B cell (primary cell): ENCODE results near the gene PCLO. TPM values are rescaled to one million over a fixed set of nuclear protein-coding genes. Genes with fewer than 3 reads are reported as not detected.

ENCODE experiments used
- ATAC-seq: fragments of 200-7000 bp; cut with Tn5 transposase; one replicate; pipeline ENCODE4 v1.10.0; 2021; ENCODE audit warnings: low read depth, mild to moderate bottlenecking, moderate number of reproducible peaks, moderate library complexity
- CTCF ChIA-PET: fragments of 350-600 bp; sonication (Branson Sonifier 250); formaldehyde crosslinking; loops from one replicate; lab custom pipeline; 2021; ENCODE audit warnings: antibody characterized with exemption, inconsistent platforms; lab: Charles Lee
- POLR2A ChIA-PET: fragments of 350-600 bp; sonication (Branson Sonifier 250); formaldehyde crosslinking; loops from one replicate; lab custom pipeline; 2021; ENCODE audit warnings: antibody characterized with exemption; lab: Charles Lee
- DNase-seq: peaks from one replicate; pipeline ENCODE4 v3.0.0; 2013
- H2AFZ ChIP-seq: 2 replicates; pipeline ENCODE4 v1.6.1; 2012; ENCODE audit warnings: mild to moderate bottlenecking, low read depth, low read length; ENCODE audit not compliant: insufficient read depth, poor library complexity, severe bottlenecking
- H3K27ac ChIP-seq, 2 donors: 1 replicate in 1 of 2; 2 replicates in 1 of 2; pipeline ENCODE4 v1.5.1; 2012 to 2013; ENCODE audit warnings: low read length in 2 of 2, mild to moderate bottlenecking in 2 of 2, moderate library complexity in 1 of 2
- H3K27me3 ChIP-seq, 4 experiments: fragments of 200-600 bp in 1 of 4; sonication (generic) in 1 of 4; replicated peaks in 1 of 4; 1 replicate in 2 of 4; 2 replicates in 2 of 4; pipeline versions ENCODE4 v1.6.1 to v1.7.0; 2013 to 2016; ENCODE audit warnings: low read length in 3 of 4, mild to moderate bottlenecking in 2 of 4, mixed read lengths in 1 of 4, moderate library complexity in 1 of 4; ENCODE audit not compliant: insufficient read depth in 4 of 4, control insufficient read depth in 3 of 4; ENCODE audit errors: control extremely low read depth in 1 of 4
- H3K36me3 ChIP-seq, 2 experiments: replicated peaks in 1 of 2; 1 replicate in 1 of 2; 2 replicates in 1 of 2; pipeline versions ENCODE4 v1.6.1 to v1.7.1; 2013; ENCODE audit warnings: low read length in 1 of 2; ENCODE audit not compliant: insufficient read depth in 2 of 2, control insufficient read depth in 1 of 2; ENCODE audit errors: control extremely low read depth in 1 of 2, extremely low read depth in 1 of 2
- H3K4me1 ChIP-seq, 2 donors: fragments of 200-600 bp in 1 of 2; sonication (generic) in 1 of 2; 1 replicate in 1 of 2; 2 replicates in 1 of 2; pipeline versions ENCODE4 v1.5.1 to v1.6.1; 2013 to 2017; ENCODE audit warnings: low read length in 2 of 2; ENCODE audit not compliant: control insufficient read depth in 2 of 2, insufficient read depth in 2 of 2
- H3K4me2 ChIP-seq: replicated peaks from 2 replicates; pipeline ENCODE3; 2012; ENCODE audit warnings: mild to moderate bottlenecking, low read depth, low read length; ENCODE audit not compliant: poor library complexity, severe bottlenecking
- H3K4me3 ChIP-seq, 5 experiments: fragments of 200-600 bp in 1 of 5; sonication (generic) in 1 of 5; 1 replicate in 3 of 5; 2 replicates in 2 of 5; pipeline versions ENCODE4 v1.5.1 to v1.7.0; 2011 to 2016; ENCODE audit warnings: low read length in 4 of 5, mild to moderate bottlenecking in 4 of 5, low read depth in 2 of 5, control low read depth in 1 of 5, moderate library complexity in 1 of 5; ENCODE audit not compliant: insufficient read depth in 1 of 5; ENCODE audit errors: control extremely low read depth in 1 of 5, extremely low read depth in 1 of 5
- H3K79me2 ChIP-seq: fragments of 200-600 bp; sonication (generic); one replicate; pipeline ENCODE4 v1.6.0; 2016; ENCODE audit warnings: low read length; ENCODE audit not compliant: control insufficient read depth, insufficient read depth
- H3K9ac ChIP-seq: fragments of 200-600 bp; sonication (generic); 2 replicates; pipeline ENCODE4 v1.6.1; 2017; ENCODE audit warnings: mild to moderate bottlenecking, low read length, moderate library complexity
- H3K9me3 ChIP-seq, 3 donors: one replicate each; pipeline versions ENCODE4 v1.6.1 to v1.7.1; 2013; ENCODE audit warnings: low read length in 2 of 3; ENCODE audit not compliant: control insufficient read depth in 2 of 3, insufficient read depth in 1 of 3; ENCODE audit errors: control extremely low read depth in 1 of 3
- H4K20me1 ChIP-seq: 2 replicates; pipeline ENCODE4 v1.6.0; 2012; ENCODE audit warnings: mild to moderate bottlenecking, low read length; ENCODE audit not compliant: insufficient read depth, control insufficient read depth, poor library complexity, severe bottlenecking
- H3K27ac Mint-ChIP-seq: one replicate; pipeline ENCODE4 v1.8.0; 2021; ENCODE audit warnings: mixed read lengths
- H3K27me3 Mint-ChIP-seq: one replicate; pipeline ENCODE4 v1.8.0; 2021; ENCODE audit warnings: mixed read lengths
- H3K4me1 Mint-ChIP-seq: one replicate; pipeline ENCODE4 v1.8.0; 2021; ENCODE audit warnings: mixed read lengths
- H3K4me3 Mint-ChIP-seq: one replicate; pipeline ENCODE4 v1.8.0; 2021; ENCODE audit warnings: mixed read lengths
- H3K9me3 Mint-ChIP-seq: one replicate; pipeline ENCODE4 v1.8.0; 2022; ENCODE audit warnings: mixed read lengths; ENCODE audit not compliant: insufficient read depth
- CTCF ChIP-seq: fragments of 200-600 bp; IDR thresholded peaks from one replicate; pipeline ENCODE4 v1.8.0; 2022; ENCODE audit warnings: antibody characterized with exemption, mild to moderate bottlenecking
- EZH2 ChIP-seq: IDR thresholded peaks from 2 replicates; pipeline ENCODE4 v1.6.1; 2012; ENCODE audit warnings: borderline replicate concordance, low read depth, mild to moderate bottlenecking, moderate library complexity, low read length; ENCODE audit not compliant: insufficient read depth, poor library complexity, severe bottlenecking
- WGBS: methylation state at CpG from one replicate; pipeline ENCODE4 v1.1.5; 2013; ENCODE audit warnings: missing lambda C conversion rate; ENCODE audit not compliant: insufficient coverage; 5-methylcytosine and 5-hydroxymethylcytosine counted together
- intact Hi-C: fragments of 100-400 bp; cut with micrococcal nuclease; formaldehyde crosslinking; loops from one replicate; pipeline ENCODE4 v1.10.0; 2022
- polyA plus RNA-seq: library from polyadenylated mRNA; depleted of rRNA; stranded (reverse); fragments of >200 nt; gene quantifications from 2 replicates; pipeline ENCODE4 v1.2.3, GENCODE V29; 2012
- total RNA-seq, 2 donors: library from RNA; stranded (reverse); fragments of 120-200 nt in 1 of 2; gene quantifications; 1 replicate in 1 of 2; 2 replicates in 1 of 2; pipeline versions ENCODE4 v1.2.3 to v1.2.4, GENCODE V29; 2013 to 2022

The PCLO gene
- total and polyA plus RNA-seq, 2 donors (not counting 1 experiment from before 2014, with no cell fraction given), result 0.01 to 0.32 TPM

- Histone ChIP-seq H3K9me3 (no peaks in the 10 kb centered on the region), H3K9ac (no peak overlapping the region), H3K4me2 (no peak overlapping the region), H3K27ac (no peak overlapping the region), H3K79me2 (no peaks in the 10 kb centered on the region), H2AFZ (no peak overlapping the region), H3K27me3 (no peaks in the 10 kb centered on the region), H3K36me3 (no peaks in the 10 kb centered on the region), H3K4me3 (no peak overlapping the region), H4K20me1 (no peaks in the 10 kb centered on the region), H3K4me1 (no peaks in the 10 kb centered on the region)
- TF ChIP-seq CTCF (no peak), EZH2 (no peak)
- peaks cover 2% of the 10 kb centered on the region for H3K9me3 Mint-ChIP-seq
- intact Hi-C loops, result no loop called here
- no peak for DNase-seq
- no peaks in the 10 kb centered on the region for H3K4me1 Mint-ChIP-seq
- 83% methylated on average over 1 of the region's 3 CpGs for WGBS
- H3K4me3 Mint-ChIP-seq, result no peak overlapping the region
- H3K27ac Mint-ChIP-seq, result no peak overlapping the region
- no peak for ATAC-seq
- CTCF ChIA-PET, result no interaction called here
- no peaks in the 10 kb centered on the region for H3K27me3 Mint-ChIP-seq
- POLR2A ChIA-PET, result no interaction called here
Observed at GRCh38 chr7:82961240-82961639, 201.4 kb downstream of the PCLO start.

GRCh38 chr7:82959528-82959927 is 203.2 kb downstream of the PCLO start:
- POLR2A ChIA-PET, result no interaction called here
- no peak overlapping the region for H3K4me3 Mint-ChIP-seq
- no peaks in the 10 kb centered on the region for H3K9me3 Mint-ChIP-seq
- TF ChIP-seq EZH2 (no peak), CTCF (no peak)
- WGBS, result 86% methylated on average over 1 of the region's 2 CpGs
- Histone ChIP-seq H3K9ac (no peak overlapping the region), H3K79me2 (no peaks in the 10 kb centered on the region), H4K20me1 (no peaks in the 10 kb centered on the region), H3K9me3 (no peaks in the 10 kb centered on the region), H3K36me3 (no peaks in the 10 kb centered on the region), H3K4me1 (no peaks in the 10 kb centered on the region), H3K4me3 (no peak overlapping the region), H3K27ac (no peak overlapping the region), H3K4me2 (no peak overlapping the region), H3K27me3 (no peaks in the 10 kb centered on the region), H2AFZ (no peak overlapping the region)
- H3K27ac Mint-ChIP-seq, result no peak overlapping the region
- H3K4me1 Mint-ChIP-seq, result no peaks in the 10 kb centered on the region
- no peak for ATAC-seq
- intact Hi-C loops, result no loop called here
- DNase-seq, result no peak
- no peaks in the 10 kb centered on the region for H3K27me3 Mint-ChIP-seq
- CTCF ChIA-PET, result no interaction called here
